ENCODE results near the gene TMEM184B. TPM values are rescaled to one million over a fixed set of nuclear protein-coding genes. Genes with fewer than 3 reads are reported as not detected.
A peak's percentile ranks its signal among the peaks of the same experiment; 100 is the strongest.

The TMEM184B gene
- total and polyA plus RNA-seq, 10 of the 15 experiments (the other 5 are each of a cell fraction or from before 2014, with no cell fraction given): 0.56 to 22.4 (median 7.9) TPM

GRCh38 chr22:38203855-38204514 is 68.8 kb downstream of the TMEM184B start:
- Histone ChIP-seq H3K4me3 (0 out of 2 replicates have a peak overlapping the region, but pooled peaks have one; percentile 78), H3K27ac (ENCODE audit: control insufficient read depth, insufficient read depth) (no peak overlapping the region), H4K20me1 (ENCODE audit: control insufficient read depth, insufficient read depth) (no peaks in the 10 kb centered on the region), H3K9ac (ENCODE audit: control insufficient read depth, insufficient read depth, low read length) (no peak overlapping the region), H3K79me2 (ENCODE audit: control insufficient read depth, insufficient read depth, low read length) (peaks cover 2% of the 10 kb centered on the region), H3K4me1 (ENCODE audit: control insufficient read depth, insufficient read depth, low read length) (peaks cover 43% of the 10 kb centered on the region), H3K9me3 (replicated peaks; ENCODE audit: control insufficient read depth, insufficient read depth, low read length) (no peaks in the 10 kb centered on the region), H2AFZ (ENCODE audit: control insufficient read depth, low read depth, low read length) (no peak overlapping the region), H3K4me2 (ENCODE audit: control insufficient read depth, insufficient read depth) (peak overlapping the region; percentile 99), H3K36me3 (ENCODE audit: control insufficient read depth in 2 of 2, insufficient read depth in 2 of 2, low read length in 1 of 2) (no peaks in the 10 kb centered on the region), H3K27me3 (replicated peaks in 1 of 2; ENCODE audit: control insufficient read depth in 2 of 2, insufficient read depth in 2 of 2, low read length in 1 of 2) (no peaks in the 10 kb centered on the region)
- ChIA-PET RAD21 (ENCODE audit: unreplicated experiment) (interaction anchor here (0.8 to 2.4 kb wide), 9 partner anchors 10 to 102 kb away, joined by 3 to 13 read pairs (median 6); partner anchors contain the start of gene PLA2G6), CTCF (interaction anchor here (0.6 to 3.9 kb wide), 10 partner anchors 17 to 416 kb away, joined by 3 to 23 read pairs (median 4); partner anchors contain the start of gene PLA2G6), POLR2A (interaction anchor here (0.6 to 5.4 kb wide), 8 partner anchors 8 to 491 kb away, joined by 3 to 69 read pairs (median 4); partner anchors contain the start of gene PLA2G6), SMC1A (ENCODE audit: uncharacterized antibody, unreplicated experiment) (interaction anchor here (0.8 to 3.5 kb wide), 8 partner anchors 9 to 56 kb away, joined by 3 to 20 read pairs (median 6); no protein-coding TSS in a partner anchor)
- 65% methylated on average over 3 of the region's 3 CpGs for WGBS (ENCODE audit: insufficient coverage, insufficient replicate concordance, low lambda C conversion rate, missing lambda C conversion rate)
- in situ Hi-C loops (cut with MboI): no loop called here
- DNase-seq (ENCODE audit: low read depth, low spot score) (no peak), ATAC-seq (peak; percentile 7; the same call in 1 of the 3 replicates), FAIRE-seq (no peak)
- BruUV-seq (replicated peaks): no TSS peak
- intact Hi-C loops (cut with micrococcal nuclease; ENCODE audit: unreplicated experiment): loop anchor here (2.0 to 5.0 kb wide), 3 partner anchors 57 to 193 kb away; partner anchors contain the start of gene PICK1
- TF ChIP-seq ZNF217 (IDR thresholded peaks at IDR 0.05) (0 out of 2 replicates have a peak, but pooled peaks have one; percentile 24), SMARCA5 (IDR thresholded peaks at IDR 0.05) (peak; percentile 91), WRNIP1 (IDR thresholded peaks at IDR 0.05; ENCODE audit: borderline replicate concordance, low read depth, low read length) (no peak), KDM1A (IDR thresholded peaks at IDR 0.05; ENCODE audit: borderline replicate concordance) (no peak), TAF1 (IDR thresholded peaks at IDR 0.05; ENCODE audit: borderline replicate concordance, low read depth, low read length) (no peak), RUNX3 (IDR thresholded peaks at IDR 0.05; ENCODE audit: low read length) (peak; percentile 17; the same call in 1 of the 2 replicates), MTA3 (IDR thresholded peaks at IDR 0.05; ENCODE audit: borderline replicate concordance, low read length) (no peak; the same call in 1 of the 2 replicates)

All from GM12878 (cell line).